DOHH2 (cell line): Measurements from ENCODE around the gene CNEP1R1.
A peak's percentile ranks its signal among the peaks of the same experiment; 100 is the strongest.

ENCODE experiments used
- H3F3A ChIP-seq: fragments of 200-600 bp; sonication (generic), shearing (Covaris generic); 2 replicates; pipeline ENCODE4 v1.6.0; 2016; ENCODE audit warnings: antibody characterized with exemption, mild to moderate bottlenecking; ENCODE audit not compliant: control insufficient read depth, insufficient read depth
- H3K27ac ChIP-seq: fragments of 200-600 bp; sonication (generic); 2 replicates; pipeline ENCODE4 v1.5.1; 2014; ENCODE audit warnings: low read depth, mild to moderate bottlenecking, low read length, moderate library complexity
- H3K27me3 ChIP-seq: fragments of 200-600 bp; sonication (generic); 2 replicates; pipeline ENCODE4 v1.6.1; 2014; ENCODE audit warnings: mild to moderate bottlenecking, low read length, mixed read lengths; ENCODE audit not compliant: control insufficient read depth
- H3K36me3 ChIP-seq: fragments of 200-600 bp; sonication (generic); 2 replicates; pipeline ENCODE4 v1.6.1; 2014; ENCODE audit warnings: mild to moderate bottlenecking, low read length, moderate library complexity, mixed read lengths; ENCODE audit not compliant: control insufficient read depth
- H3K4me1 ChIP-seq: fragments of 200-600 bp; sonication (generic); 2 replicates; pipeline ENCODE4 v1.6.1; 2014; ENCODE audit warnings: mild to moderate bottlenecking, low read length, mixed read lengths; ENCODE audit not compliant: control insufficient read depth
- H3K4me2 ChIP-seq: fragments of 200-600 bp; sonication (generic); 2 replicates; pipeline ENCODE4 v1.6.0; 2014; ENCODE audit warnings: mild to moderate bottlenecking, low read length, moderate library complexity
- H3K4me3 ChIP-seq: fragments of 200-600 bp; sonication (generic); 2 replicates; pipeline ENCODE4 v1.5.1; 2014; ENCODE audit warnings: mild to moderate bottlenecking, low read length, mixed read lengths
- H3K79me2 ChIP-seq: fragments of 200-600 bp; sonication (generic); 2 replicates; pipeline ENCODE4 v1.6.1; 2014; ENCODE audit warnings: mild to moderate bottlenecking, low read length, mixed read lengths; ENCODE audit not compliant: control insufficient read depth
- H3K9me2 ChIP-seq: fragments of 200-600 bp; sonication (generic); replicated peaks from 2 replicates; pipeline ENCODE4 v1.6.1; 2014; ENCODE audit warnings: mild to moderate bottlenecking, low read length, mixed read lengths; ENCODE audit not compliant: control insufficient read depth
- H3K9me3 ChIP-seq: fragments of 200-600 bp; sonication (generic); 2 replicates; pipeline ENCODE4 v1.6.1; 2014; ENCODE audit warnings: antibody characterized with exemption, low read length, mixed read lengths; ENCODE audit not compliant: control insufficient read depth, insufficient read depth
- H4K20me1 ChIP-seq: fragments of 200-600 bp; sonication (generic); 2 replicates; pipeline ENCODE4 v1.6.0; 2014; ENCODE audit warnings: low read depth, mild to moderate bottlenecking, antibody characterized with exemption, low read length, moderate library complexity; ENCODE audit not compliant: control insufficient read depth, insufficient read depth
- EZH2phosphoT487 ChIP-seq: fragments of 200-600 bp; sonication (generic); IDR thresholded peaks from 2 replicates; pipeline ENCODE4 v1.6.1; 2017; ENCODE audit warnings: borderline replicate concordance, mild to moderate bottlenecking, antibody characterized with exemption, low read length, moderate library complexity, mixed read lengths
- TF ChIP-seq, protein P1 (sequence below): fragments of 200-600 bp; sonication (generic); IDR thresholded peaks from one replicate; pipeline ENCODE4 v1.5.1; 2014; ENCODE audit warnings: antibody characterized with exemption, mild to moderate bottlenecking, low read depth, low read length; ENCODE audit not compliant: poor library complexity, severe bottlenecking

Gene CNEP1R1

DNA sequence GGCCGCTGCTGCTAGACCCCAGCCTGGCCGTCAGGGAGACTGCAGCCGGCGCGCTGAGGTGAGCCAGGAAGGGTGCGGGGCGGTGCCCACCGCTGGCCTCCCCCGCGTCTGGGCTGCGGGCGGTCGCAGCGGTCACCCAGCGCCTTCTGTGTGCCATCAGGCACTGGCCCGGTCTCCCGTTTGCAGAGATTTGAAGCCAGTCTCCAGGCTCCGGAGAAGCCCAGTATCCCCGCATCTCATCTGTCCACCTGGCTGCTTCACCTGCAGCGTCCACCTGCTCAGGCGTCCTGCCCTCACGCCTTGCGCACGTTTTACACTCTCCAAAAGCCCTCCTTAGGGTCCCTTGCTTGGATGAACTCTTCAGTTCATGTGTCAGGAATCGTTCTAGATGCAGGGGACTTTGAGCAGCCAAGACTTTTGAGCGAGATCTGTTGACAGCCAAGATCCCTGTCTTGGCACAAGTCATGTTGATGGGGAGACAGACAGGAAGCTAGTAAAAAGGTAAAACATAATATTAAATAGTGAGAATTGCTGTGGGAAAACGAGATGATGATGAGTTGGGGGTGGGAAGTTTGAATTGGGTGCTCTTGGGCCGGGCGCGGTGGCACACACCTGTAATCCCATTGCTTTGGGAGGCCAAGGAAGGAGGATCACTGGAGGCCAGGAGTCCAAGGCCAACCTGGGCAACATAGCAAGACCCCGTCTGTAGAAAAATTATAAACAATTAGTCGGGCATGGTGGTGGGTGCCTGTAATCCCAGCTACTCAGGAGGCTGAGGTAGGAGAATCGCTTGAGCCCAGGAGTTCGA lies 41.7 kb downstream of the CNEP1R1 start:
- peak overlapping the region; percentile 78 for H3K27ac ChIP-seq
- peak overlapping the region; percentile 93 for H3K4me3 ChIP-seq
- peaks cover 25% of the 10 kb centered on the region for H3K4me1 ChIP-seq
- no peaks in the 10 kb centered on the region for H3F3A ChIP-seq
- TF ChIP-seq EZH2phosphoT487 = no peak
- TF ChIP-seq, protein P1, sequence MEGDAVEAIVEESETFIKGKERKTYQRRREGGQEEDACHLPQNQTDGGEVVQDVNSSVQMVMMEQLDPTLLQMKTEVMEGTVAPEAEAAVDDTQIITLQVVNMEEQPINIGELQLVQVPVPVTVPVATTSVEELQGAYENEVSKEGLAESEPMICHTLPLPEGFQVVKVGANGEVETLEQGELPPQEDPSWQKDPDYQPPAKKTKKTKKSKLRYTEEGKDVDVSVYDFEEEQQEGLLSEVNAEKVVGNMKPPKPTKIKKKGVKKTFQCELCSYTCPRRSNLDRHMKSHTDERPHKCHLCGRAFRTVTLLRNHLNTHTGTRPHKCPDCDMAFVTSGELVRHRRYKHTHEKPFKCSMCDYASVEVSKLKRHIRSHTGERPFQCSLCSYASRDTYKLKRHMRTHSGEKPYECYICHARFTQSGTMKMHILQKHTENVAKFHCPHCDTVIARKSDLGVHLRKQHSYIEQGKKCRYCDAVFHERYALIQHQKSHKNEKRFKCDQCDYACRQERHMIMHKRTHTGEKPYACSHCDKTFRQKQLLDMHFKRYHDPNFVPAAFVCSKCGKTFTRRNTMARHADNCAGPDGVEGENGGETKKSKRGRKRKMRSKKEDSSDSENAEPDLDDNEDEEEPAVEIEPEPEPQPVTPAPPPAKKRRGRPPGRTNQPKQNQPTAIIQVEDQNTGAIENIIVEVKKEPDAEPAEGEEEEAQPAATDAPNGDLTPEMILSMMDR = no peak
- peaks cover 34% of the 10 kb centered on the region for H3K79me2 ChIP-seq
- H3K27me3 ChIP-seq = no peaks in the 10 kb centered on the region
- H3K36me3 ChIP-seq = peaks cover 41% of the 10 kb centered on the region
- no peaks in the 10 kb centered on the region for H3K9me3 ChIP-seq
- peaks cover 8% of the 10 kb centered on the region; the same call in 1 of the 2 replicates for H4K20me1 ChIP-seq
- peak overlapping the region; percentile 74 for H3K4me2 ChIP-seq
- no peaks in the 10 kb centered on the region for H3K9me2 ChIP-seq

DNA sequence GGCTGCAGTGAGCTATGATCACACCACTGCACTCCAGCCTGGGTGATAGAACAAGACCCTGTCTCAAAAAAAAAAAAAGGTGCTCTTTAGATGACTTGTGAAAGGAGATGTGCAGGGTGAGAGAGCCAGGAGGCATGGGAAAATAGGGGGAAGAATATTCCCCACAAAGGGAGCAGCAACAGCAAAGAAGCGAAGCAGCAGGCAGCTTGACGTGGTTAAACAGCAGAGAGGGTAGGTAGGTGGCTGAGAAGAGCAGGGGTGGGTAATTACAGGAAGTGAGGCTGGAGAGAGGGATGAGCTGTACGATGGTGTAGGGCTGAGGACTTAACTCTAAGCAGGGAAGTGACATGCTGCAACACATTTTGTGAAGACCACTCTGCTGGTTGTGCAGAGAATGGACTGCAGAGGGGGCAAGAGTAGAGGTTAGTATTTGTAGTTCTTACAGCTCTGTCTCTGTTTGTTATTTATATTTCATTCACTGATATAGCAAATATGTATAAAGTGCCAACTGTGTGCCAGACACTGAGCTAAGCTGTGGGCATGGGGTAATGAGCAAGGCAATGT lies 42.3 kb downstream of the CNEP1R1 start:
- peaks cover 34% of the 10 kb centered on the region for H3K79me2 ChIP-seq
- H3K9me3 ChIP-seq = no peaks in the 10 kb centered on the region
- H3K9me2 ChIP-seq = no peaks in the 10 kb centered on the region
- TF ChIP-seq, protein P1 = peak; percentile 63
- no peak for TF ChIP-seq EZH2phosphoT487
- no peaks in the 10 kb centered on the region for H3F3A ChIP-seq
- no peaks in the 10 kb centered on the region for H3K27me3 ChIP-seq
- H3K36me3 ChIP-seq = peaks cover 45% of the 10 kb centered on the region
- peak overlapping the region; percentile 93 for H3K4me3 ChIP-seq
- H3K4me1 ChIP-seq = peaks cover 25% of the 10 kb centered on the region
- no peak overlapping the region for H3K27ac ChIP-seq
- H3K4me2 ChIP-seq = peak overlapping the region; percentile 74
- peaks cover 8% of the 10 kb centered on the region; the same call in 1 of the 2 replicates for H4K20me1 ChIP-seq

DNA sequence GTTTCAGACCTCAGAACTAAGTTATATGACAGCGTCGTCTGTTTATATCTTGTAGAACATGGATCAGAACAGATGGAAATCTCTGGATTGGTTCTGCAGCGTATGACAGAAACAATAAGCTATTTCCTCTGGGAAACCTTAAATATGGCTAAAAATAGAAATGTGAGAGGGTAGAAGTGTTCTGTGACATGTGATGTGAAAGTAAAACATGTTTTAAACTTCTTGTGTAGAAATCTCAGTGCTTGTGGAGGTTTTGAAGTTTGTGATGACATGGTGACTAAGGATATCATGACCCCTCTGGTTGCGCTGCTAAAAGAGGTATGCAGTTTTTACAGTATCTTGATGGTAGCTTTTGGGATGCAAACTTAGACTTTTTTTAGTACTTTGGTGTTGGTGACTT lies 43.5 kb downstream of the CNEP1R1 start:
- H3K79me2 ChIP-seq = peaks cover 34% of the 10 kb centered on the region
- H3K36me3 ChIP-seq = peaks cover 51% of the 10 kb centered on the region
- H4K20me1 ChIP-seq = peaks cover 8% of the 10 kb centered on the region; the same call in 1 of the 2 replicates
- H3F3A ChIP-seq = no peaks in the 10 kb centered on the region
- H3K4me1 ChIP-seq = peaks cover 25% of the 10 kb centered on the region
- no peak overlapping the region for H3K4me3 ChIP-seq
- no peaks in the 10 kb centered on the region for H3K9me2 ChIP-seq
- no peaks in the 10 kb centered on the region for H3K27me3 ChIP-seq
- H3K9me3 ChIP-seq = no peaks in the 10 kb centered on the region
- no peak overlapping the region for H3K4me2 ChIP-seq
- no peak overlapping the region for H3K27ac ChIP-seq
- TF ChIP-seq, protein P1 = no peak
